Stimulated activated CD4-positive, alpha-beta T cell treated with anti-CD3 and anti-CD28 coated beads, Interleukin-1b, Interleukin-23, amount 100 ng/mL, for 1 hour (primary cell): ENCODE results near the gene TECR.
"Not testable (repeated sequence)": the region's sequence is repeated elsewhere in the genome, so short reads cannot be mapped to it uniquely, and the experiment has no call there.

Experiments used
- DNase-seq, 2 donors: peaks; one replicate each; pipeline ENCODE4 v3.0.0-alpha.2; 2020; ENCODE audit warnings: low read depth in 2 of 2

TECR gene

GRCh38 chr19:14536926-14537692, 7.7 kb downstream of the TECR start:
- no peak for DNase-seq

DNA sequence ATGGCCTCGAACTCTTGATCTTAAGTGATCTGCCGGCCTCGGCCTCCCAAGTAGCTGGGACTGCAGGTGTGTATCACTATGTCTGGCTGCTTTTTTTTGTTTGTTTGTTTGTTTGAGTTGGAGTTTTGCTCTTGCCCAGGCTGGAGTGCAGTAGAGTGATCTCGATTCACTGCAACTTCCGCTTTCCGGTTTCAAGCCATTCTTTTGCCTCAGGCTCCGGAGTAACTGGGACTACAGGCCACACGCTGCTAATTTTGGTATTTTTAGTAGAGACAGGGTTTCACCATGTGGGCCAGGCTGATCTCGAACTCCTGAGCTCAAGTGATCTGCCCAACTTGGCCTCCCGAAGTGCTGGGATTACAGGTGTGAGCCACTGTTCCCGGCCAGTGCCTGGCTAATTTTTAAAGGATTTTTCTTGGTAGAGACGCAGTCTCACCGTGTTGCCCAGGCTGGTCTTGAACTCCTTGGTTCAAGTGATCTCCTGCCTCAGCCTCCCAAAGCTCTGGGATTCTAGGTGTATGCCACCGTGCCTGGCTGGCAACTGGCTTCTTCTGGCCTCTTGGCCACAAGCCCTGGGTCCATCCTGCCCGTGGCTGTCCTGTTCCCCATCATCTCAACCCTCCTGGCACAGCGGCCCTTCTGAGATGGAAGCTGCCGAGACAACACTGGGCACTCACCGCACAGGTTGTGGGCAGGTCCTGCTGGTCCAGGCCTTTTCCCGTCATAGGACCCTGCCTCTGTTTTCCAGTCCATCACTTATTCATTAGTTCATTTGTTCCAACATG, 11.5 kb downstream of the TECR start:
- DNase-seq = no peak

GRCh38 chr19:14541979-14542378, 12.6 kb downstream of the TECR start:
- not testable (repeated sequence) for DNase-seq

GRCh38 chr19:14542711-14543328, 13.4 kb downstream of the TECR start:
- no peak for DNase-seq

DNA sequence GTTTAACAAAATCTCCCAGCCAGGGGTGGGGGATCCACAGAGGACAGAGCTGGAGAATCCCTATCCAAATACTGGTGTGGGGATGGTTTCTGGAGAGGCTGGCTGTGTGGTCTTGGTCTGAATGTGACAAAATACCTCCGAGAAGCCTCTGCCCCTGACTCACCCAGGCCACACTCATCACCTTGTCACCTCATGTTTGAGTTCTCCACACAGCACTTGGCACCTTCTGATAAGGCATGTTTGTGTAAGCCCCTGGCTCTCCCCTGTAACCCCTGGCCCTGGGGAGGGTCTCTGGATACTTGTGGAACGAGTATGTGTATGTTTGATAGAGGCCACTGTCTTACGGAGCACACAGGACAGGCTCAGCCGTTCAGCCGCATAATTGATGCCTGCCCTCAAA, 14.7 kb downstream of the TECR start:
- DNase-seq = no peak

DNA sequence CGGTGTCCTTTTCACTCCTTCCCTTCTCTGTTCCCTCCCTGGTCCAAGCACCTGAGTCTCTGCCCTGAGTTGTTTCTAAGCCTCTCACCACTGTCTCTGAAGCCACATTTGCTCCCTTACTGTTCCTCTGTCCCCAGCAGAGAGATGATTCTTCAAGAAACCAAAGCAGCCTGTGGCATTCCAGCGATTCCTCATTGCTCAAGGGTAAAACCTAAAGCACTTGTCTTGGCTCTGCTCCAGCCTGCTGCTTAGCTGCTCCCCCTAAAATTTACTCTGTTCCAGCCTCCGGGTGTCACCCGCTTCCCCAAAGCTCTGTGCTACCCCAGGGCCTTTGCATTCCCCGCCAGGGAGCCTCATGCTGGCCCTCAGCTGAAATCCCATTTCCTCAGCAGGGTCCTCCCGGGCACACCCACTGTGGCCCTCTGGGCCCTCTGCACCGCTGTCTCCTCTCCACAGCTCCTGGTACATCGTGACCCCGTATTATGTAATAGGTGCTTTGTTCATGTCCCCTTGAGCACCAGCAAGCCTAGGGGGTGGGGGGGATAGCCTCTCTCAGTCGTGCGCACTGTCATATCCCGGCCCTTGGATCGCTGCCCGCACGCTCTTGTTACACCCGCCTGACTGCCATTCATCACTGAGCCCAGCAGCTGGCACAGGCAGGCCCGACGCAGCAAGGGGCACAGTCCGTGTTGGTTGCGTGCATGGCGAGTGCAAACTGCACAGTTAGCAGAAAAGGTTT, 15.8 kb downstream of the TECR start:
- no peak for DNase-seq

- no peak for DNase-seq
Measured at GRCh38 chr19:14545716-14546082, 16.3 kb downstream of the TECR start.

DNA sequence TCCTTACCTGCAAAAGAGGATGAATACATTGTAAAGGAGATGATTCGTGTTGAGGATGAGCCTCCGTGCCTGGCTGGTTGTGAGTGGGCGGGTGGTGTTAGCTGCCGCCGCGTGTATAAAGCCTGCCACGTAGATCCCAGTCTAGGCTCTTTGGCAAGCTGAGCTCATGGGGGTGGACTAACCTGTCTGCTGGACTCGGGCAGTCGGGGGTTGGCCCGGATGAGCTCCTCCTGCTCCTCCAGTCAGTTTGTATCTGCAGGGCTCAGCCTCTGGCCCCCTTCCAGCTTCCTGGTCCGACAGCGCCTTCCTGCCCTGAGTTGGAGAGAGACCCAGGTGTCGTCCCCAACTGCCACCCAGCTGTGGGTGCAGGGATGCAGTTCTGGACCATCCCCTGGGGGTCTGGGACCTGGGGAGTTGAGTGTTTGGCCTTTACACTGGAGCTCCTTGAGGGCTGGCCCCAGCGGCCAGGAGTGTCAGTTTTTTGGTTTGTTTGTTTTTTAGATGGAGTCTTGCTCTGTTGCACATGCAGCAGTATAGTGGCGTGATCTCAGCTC, 20.9 kb downstream of the TECR start:
- DNase-seq = no peak

GRCh38 chr19:14551134-14552005, 22.0 kb downstream of the TECR start:
- DNase-seq = peak; percentile 57 to 67

GRCh38 chr19:14552006-14552360, 22.6 kb downstream of the TECR start:
- DNase-seq = not testable (repeated sequence)

DNA sequence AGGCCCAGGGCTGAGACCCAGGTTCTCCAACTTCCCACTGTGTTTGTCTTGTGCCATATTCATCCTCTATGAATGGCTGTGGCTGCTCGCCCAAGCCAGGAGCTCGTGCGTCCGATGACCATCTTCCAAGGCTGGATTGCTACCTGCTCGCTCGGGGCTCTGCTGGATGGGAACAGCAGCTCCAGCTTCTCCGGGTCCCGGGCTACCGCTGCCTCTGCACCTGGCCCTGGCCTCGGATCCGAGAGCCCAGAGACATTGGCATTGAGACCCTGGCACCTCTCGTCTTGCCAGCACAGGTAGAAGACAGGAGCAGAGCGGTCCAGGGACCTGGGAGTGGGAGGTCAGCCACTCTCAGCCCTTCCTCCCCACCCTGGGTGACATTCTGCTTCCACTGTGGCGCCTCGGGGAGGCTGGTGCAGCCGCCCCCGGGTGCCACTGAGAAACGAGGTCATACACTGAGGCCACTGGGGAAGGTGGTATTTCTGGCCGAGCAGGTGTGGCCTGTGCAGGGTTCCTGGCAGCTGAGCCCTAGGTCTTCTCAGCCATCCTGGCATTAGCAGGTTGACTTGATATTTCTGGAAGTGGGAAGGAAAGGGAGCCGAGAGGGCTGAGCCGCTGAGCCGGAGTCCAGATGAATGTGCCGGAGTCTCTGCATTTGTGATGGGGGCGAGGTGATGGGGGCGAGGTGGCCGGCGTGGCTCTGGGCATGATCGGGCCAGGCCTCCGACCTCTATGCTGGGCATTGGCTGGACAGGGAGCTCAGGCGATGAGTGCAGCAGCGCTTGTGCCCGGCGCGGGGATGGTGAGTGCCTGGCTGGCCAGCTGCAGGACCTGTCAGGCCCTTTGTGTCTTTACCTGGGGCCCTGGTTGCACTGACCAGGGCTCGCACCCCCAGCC, 23.9 kb downstream of the TECR start:
- no peak for DNase-seq

- DNase-seq = no peak
Measured at GRCh38 chr19:14553939-14554243, 24.5 kb downstream of the TECR start.

DNA sequence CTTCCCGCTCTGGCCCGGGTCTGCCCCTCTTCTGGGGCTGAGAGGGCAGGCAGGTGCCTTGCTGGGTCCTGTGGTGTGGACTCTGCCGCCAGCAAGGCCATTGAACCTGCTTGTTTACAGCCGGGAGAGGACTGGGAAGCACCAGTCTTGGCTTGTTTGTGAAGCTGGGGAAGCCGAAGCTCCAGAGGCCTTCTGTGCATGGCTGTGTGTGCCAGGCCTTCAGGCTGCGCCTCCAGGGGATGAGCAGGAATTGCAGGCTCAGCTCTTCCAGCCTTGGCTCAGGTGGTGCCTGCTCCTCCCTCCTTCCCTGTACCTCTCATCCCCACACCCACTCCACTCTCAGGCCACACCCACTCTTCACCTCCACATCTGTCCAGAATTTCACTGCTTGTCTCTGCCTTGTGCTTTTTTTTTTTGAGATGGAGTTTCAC, 25.0 kb downstream of the TECR start:
- DNase-seq = no peak

- DNase-seq = no peak
Measured at GRCh38 chr19:14555918-14556661, 26.7 kb downstream of the TECR start.

- DNase-seq = peak in 1 of 2 donors; percentile 51
Measured at GRCh38 chr19:14556662-14557188, 27.3 kb downstream of the TECR start.

DNA sequence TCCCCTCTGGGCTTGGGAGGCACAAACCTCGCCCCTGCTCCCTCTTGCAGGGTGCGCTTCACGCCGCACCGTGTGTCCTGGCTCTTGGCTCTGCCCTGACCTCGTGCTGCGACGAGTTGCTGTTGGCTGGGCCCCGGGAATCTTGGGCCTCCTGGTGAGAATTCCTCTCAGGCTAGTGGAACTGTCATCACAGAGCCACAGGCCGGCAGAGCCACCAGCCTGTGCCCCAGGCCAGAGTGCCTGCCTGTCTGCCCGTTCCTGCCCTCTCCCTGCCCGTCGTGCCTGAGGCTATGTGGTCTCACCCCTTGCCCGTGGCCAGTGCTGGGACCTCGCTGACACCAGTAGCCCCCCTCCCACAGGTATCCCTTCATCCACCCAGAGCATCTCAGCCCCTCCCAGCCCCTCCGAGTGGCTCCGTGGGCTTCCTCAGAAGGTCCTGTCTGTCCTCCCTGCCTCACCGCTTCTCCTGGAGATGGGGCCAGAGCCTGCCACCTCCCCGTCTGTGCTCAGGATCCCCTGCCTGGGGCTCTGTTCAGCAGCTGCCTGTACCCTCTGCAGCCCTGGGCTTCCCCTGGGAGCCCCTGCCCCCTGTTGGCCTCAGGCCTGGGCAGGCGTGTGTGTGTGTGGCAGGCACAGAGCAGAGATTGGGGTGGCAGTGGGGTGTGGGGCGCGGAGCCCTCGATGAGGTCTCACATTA, 29.1 kb downstream of the TECR start:
- no peak for DNase-seq

GRCh38 chr19:14559916-14560775, 30.8 kb downstream of the TECR start:
- no peak for DNase-seq

DNA sequence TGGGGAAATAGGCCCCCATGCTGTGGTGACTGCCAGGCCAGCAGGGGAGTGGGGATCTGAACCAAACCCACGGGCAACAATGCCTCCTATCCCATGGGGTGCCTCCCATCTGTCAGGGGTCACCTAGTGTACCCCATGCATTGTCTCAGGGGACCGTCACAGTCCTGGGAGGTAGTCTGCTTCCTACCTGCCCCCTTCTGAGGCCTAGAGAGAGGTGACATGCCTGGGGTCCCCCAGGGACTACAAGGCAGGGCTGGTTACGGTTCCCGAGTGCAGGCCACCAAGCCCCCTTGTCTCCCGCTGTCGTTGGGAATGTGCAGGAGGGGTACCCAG, 31.3 kb downstream of the TECR start:
- no peak for DNase-seq
